GM18505 (cell line): Measurements from ENCODE around the gene GRN.

Source experiments
- ATAC-seq: cut with Tn5 transposase; IDR thresholded peaks from one replicate; pipeline ENCODE4 v1.9.1; 2021; ENCODE audit not compliant: unreplicated experiment
- POLR2A ChIP-seq: IDR thresholded peaks from 4 replicates; pipeline ENCODE4 v1.6.1; 2011; ENCODE audit warnings: borderline replicate concordance; ENCODE audit not compliant: insufficient read depth, insufficient read length; ENCODE audit errors: extremely low read depth

Gene GRN

GRCh38 chr17:44397479-44398440 is 52.7 kb downstream of the GRN start:
- no peak for ATAC-seq
- no peak for TF ChIP-seq POLR2A

- ATAC-seq = no peak
- TF ChIP-seq POLR2A = no peak
These were observed 53.9 kb downstream of the GRN start for GRCh38 chr17:44398692-44399691.

GRCh38 chr17:44400226-44400847 is 55.2 kb downstream of the GRN start:
- ATAC-seq = no peak
- no peak for TF ChIP-seq POLR2A
